HG03469 (cell line): ENCODE results near the gene RPL27A.
"Not testable (repeated sequence)": the region's sequence is repeated elsewhere in the genome, so short reads cannot be mapped to it uniquely, and the experiment has no call there.

Experiments used
- ATAC-seq: cut with Tn5 transposase; IDR thresholded peaks from one replicate; pipeline ENCODE4 v1.9.1; 2021; ENCODE audit warnings: mild to moderate bottlenecking, moderate library complexity, moderate number of reproducible peaks; ENCODE audit not compliant: unreplicated experiment

RPL27A gene

GRCh38 chr11:8682303-8683114, at the start of gene RPL27A, which contains the start of gene TRIM66:
RPL27A (plus strand) TSS chr11:8682792; CDS start chr11:8682814, 22 bp downstream.
TRIM66 (minus strand) TSS chr11:8682665; CDS start chr11:8672274, 10,391 bp downstream.
- peak; percentile 79 for ATAC-seq

- ATAC-seq: no peak
Observed at GRCh38 chr11:8634498-8634897, 48.1 kb upstream of the RPL27A start.

- no peak for ATAC-seq
Observed at GRCh38 chr11:8636127-8636526, 46.5 kb upstream of the RPL27A start.

GRCh38 chr11:8638300-8638699, 44.3 kb upstream of the RPL27A start:
- no peak for ATAC-seq

GRCh38 chr11:8639655-8640054, 42.9 kb upstream of the RPL27A start:
- no peak for ATAC-seq

GRCh38 chr11:8640267-8640906, 42.2 kb upstream of the RPL27A start:
- no peak for ATAC-seq

GRCh38 chr11:8641332-8641731, 41.3 kb upstream of the RPL27A start:
- no peak for ATAC-seq

- ATAC-seq: no peak
Observed at GRCh38 chr11:8642196-8642841, 40.3 kb upstream of the RPL27A start.

- no peak for ATAC-seq
Observed at GRCh38 chr11:8646873-8647272, 35.7 kb upstream of the RPL27A start.

GRCh38 chr11:8649361-8649760, 33.2 kb upstream of the RPL27A start:
- ATAC-seq: no peak

GRCh38 chr11:8650401-8650990, 32.1 kb upstream of the RPL27A start:
- no peak for ATAC-seq

GRCh38 chr11:8652140-8652539, 30.5 kb upstream of the RPL27A start:
- no peak for ATAC-seq

GRCh38 chr11:8654503-8654902, 28.1 kb upstream of the RPL27A start:
- no peak for ATAC-seq

- ATAC-seq: no peak
Observed at GRCh38 chr11:8656291-8656690, 26.3 kb upstream of the RPL27A start.

- ATAC-seq: no peak
Observed at GRCh38 chr11:8658321-8659057, 24.1 kb upstream of the RPL27A start.

GRCh38 chr11:8661001-8661795, 21.4 kb upstream of the RPL27A start:
- no peak for ATAC-seq

- no peak for ATAC-seq
Observed at GRCh38 chr11:8665222-8665621, 17.4 kb upstream of the RPL27A start.

- not testable (repeated sequence) for ATAC-seq
Observed at GRCh38 chr11:8670081-8670480, 12.5 kb upstream of the RPL27A start.

- ATAC-seq: no peak
Observed at GRCh38 chr11:8671193-8671612, 11.4 kb upstream of the RPL27A start.

- ATAC-seq: no peak
Observed at GRCh38 chr11:8671651-8672062, 10.9 kb upstream of the RPL27A start.
